SK-N-SH (cell line): ENCODE measurements around the gene ALDH18A1. TPM values are rescaled to one million over a fixed set of nuclear protein-coding genes. Genes with fewer than 3 reads are reported as not detected.

Experiments
- CTCF ChIA-PET: fragments of 300-600, 350-600 bp; formaldehyde crosslinking; extraction: SDS; loops from one replicate; lab custom pipeline; 2021; lab: Yijun Ruan, JAX
- POLR2A ChIA-PET: fragments of 350-600 bp; sonication (Branson Sonifier 250); formaldehyde crosslinking; extraction: SDS; loops from one replicate; lab custom pipeline; 2020; ENCODE audit warnings: antibody characterized with exemption, inconsistent platforms; lab: Yijun Ruan, JAX
- DNase-seq: peaks from one replicate; pipeline ENCODE4 v3.0.0; 2012
- H2AFZ ChIP-seq: fragments of 200-600 bp; sonication (generic); 2 replicates; pipeline ENCODE4 v1.8.1; 2016; ENCODE audit warnings: antibody characterized with exemption, mild to moderate bottlenecking, low read depth
- H3F3A ChIP-seq: fragments of 200-600 bp; sonication (generic); replicated peaks from 2 replicates; pipeline ENCODE3; 2016; ENCODE audit warnings: antibody characterized with exemption, mild to moderate bottlenecking; ENCODE audit not compliant: insufficient read depth
- H3K27ac ChIP-seq, 2 experiments: fragments of 200-500 bp in 1 of 2; fragments of 200-600 bp in 1 of 2; sonication (Bioruptor generic) in 1 of 2; sonication (generic), shearing (Covaris generic) in 1 of 2; 2 replicates each; pipeline versions ENCODE4 v1.5.1 to v1.6.1; 2014 to 2016; ENCODE audit warnings: low read depth in 2 of 2, inconsistent platforms in 1 of 2, low read length in 1 of 2, mild to moderate bottlenecking in 1 of 2, mixed read lengths in 1 of 2
- H3K27me3 ChIP-seq: fragments of 200-600 bp; sonication (generic), shearing (Covaris generic); 2 replicates; pipeline ENCODE4 v1.6.1; 2016; ENCODE audit warnings: mixed run types; ENCODE audit not compliant: insufficient read depth
- H3K36me3 ChIP-seq, 2 experiments: fragments of 200-500 bp in 1 of 2; fragments of 200-600 bp in 1 of 2; sonication (Bioruptor generic) in 1 of 2; sonication (generic) in 1 of 2; replicated peaks in 1 of 2; 2 replicates each; pipeline versions ENCODE3 to v1.5.1; 2014 to 2016; ENCODE audit warnings: low read length in 1 of 2, mild to moderate bottlenecking in 1 of 2; ENCODE audit not compliant: insufficient read depth in 2 of 2, control insufficient read depth in 1 of 2
- H3K4me1 ChIP-seq, 2 experiments: fragments of 200-500 bp in 1 of 2; fragments of 200-600 bp in 1 of 2; sonication (Bioruptor generic) in 1 of 2; sonication (generic), shearing (Covaris generic) in 1 of 2; 2 replicates each; pipeline versions ENCODE4 v1.5.1 to v1.6.1; 2014 to 2016; ENCODE audit warnings: low read depth in 1 of 2, low read length in 1 of 2, mixed run types in 1 of 2; ENCODE audit not compliant: insufficient read depth in 2 of 2, control insufficient read depth in 1 of 2
- H3K4me2 ChIP-seq: fragments of 200-600 bp; sonication (generic), shearing (Covaris generic); 2 replicates; pipeline ENCODE4 v1.6.1; 2017; ENCODE audit warnings: mixed run types
- H3K4me3 ChIP-seq, 2 experiments: fragments of 200-500 bp in 1 of 2; fragments of 200-600 bp in 1 of 2; sonication (Bioruptor generic) in 1 of 2; sonication (generic), shearing (Covaris generic) in 1 of 2; 2 replicates each; pipeline versions ENCODE4 v1.5.1 to v1.8.1; 2014 to 2016; ENCODE audit warnings: low read depth in 2 of 2, inconsistent platforms in 1 of 2, low read length in 1 of 2, mild to moderate bottlenecking in 1 of 2, mixed read lengths in 1 of 2, moderate library complexity in 1 of 2
- H3K79me2 ChIP-seq: fragments of 200-600 bp; sonication (generic); 2 replicates; pipeline ENCODE4 v1.8.1; 2017; ENCODE audit warnings: mild to moderate bottlenecking; ENCODE audit not compliant: insufficient read depth
- H3K9ac ChIP-seq: fragments of 200-600 bp; sonication (generic); 2 replicates; pipeline ENCODE4 v1.6.1; 2017; ENCODE audit warnings: mixed run types
- H3K9me2 ChIP-seq: fragments of 200-600 bp; sonication (generic); 2 replicates; pipeline ENCODE4 v1.6.1; 2017; ENCODE audit warnings: mixed run types
- H3K9me3 ChIP-seq: fragments of 200-600 bp; sonication (generic); 2 replicates; pipeline ENCODE4 v1.6.1; 2017; ENCODE audit warnings: mixed run types, mild to moderate bottlenecking, moderate library complexity
- H4K20me1 ChIP-seq: fragments of 200-600 bp; sonication (generic); 2 replicates; pipeline ENCODE4 v1.6.1; 2017; ENCODE audit warnings: mild to moderate bottlenecking, mixed run types; ENCODE audit not compliant: insufficient read depth
- CHD2 ChIP-seq: fragments of 150-350 bp; IDR thresholded peaks from 2 replicates; pipeline ENCODE4 v1.6.1; 2018; ENCODE audit warnings: low read length; ENCODE audit not compliant: partially characterized antibody
- ELF1 ChIP-seq: IDR thresholded peaks from 2 replicates; pipeline ENCODE4 v1.4.0; 2012
- FOSL2 ChIP-seq: IDR thresholded peaks from 2 replicates; pipeline ENCODE4 v1.4.0; 2012; ENCODE audit warnings: low read depth, mild to moderate bottlenecking, moderate library complexity, borderline replicate concordance
- FOXJ3 ChIP-seq: sonication (generic); formaldehyde crosslinking; IDR thresholded peaks from 2 replicates; pipeline ENCODE4 v1.5.1; 2020; ENCODE audit warnings: mild to moderate bottlenecking, missing genetic modification reagents
- FOXM1 ChIP-seq: IDR thresholded peaks from 2 replicates; pipeline ENCODE4 v1.4.0; 2012; ENCODE audit warnings: low read depth, mild to moderate bottlenecking
- GATA2 ChIP-seq: sonication (generic); formaldehyde crosslinking; IDR thresholded peaks from 2 replicates; pipeline ENCODE4 v1.5.0; 2020; ENCODE audit warnings: mild to moderate bottlenecking, missing genetic modification reagents
- IRF3 ChIP-seq: fragments of 150-350 bp; IDR thresholded peaks from 2 replicates; pipeline ENCODE4 v1.6.1; 2016; ENCODE audit warnings: mild to moderate bottlenecking, low read depth, low read length
- NFIC ChIP-seq: IDR thresholded peaks from 2 replicates; pipeline ENCODE4 v1.4.0; 2012; ENCODE audit warnings: borderline replicate concordance
- RCOR1 ChIP-seq: fragments of 150-350 bp; IDR thresholded peaks from 2 replicates; pipeline ENCODE4 v1.6.1; 2017; ENCODE audit warnings: antibody characterized with exemption, low read length
- TAF1 ChIP-seq: IDR thresholded peaks from 2 replicates; pipeline ENCODE4 v1.6.1; 2012; ENCODE audit warnings: low read depth, mild to moderate bottlenecking, low read length, moderate library complexity, borderline replicate concordance
- TCF12 ChIP-seq: IDR thresholded peaks from 2 replicates; pipeline ENCODE4 v1.4.0; 2012
- USF2 ChIP-seq: fragments of 150-350 bp; IDR thresholded peaks from 2 replicates; pipeline ENCODE4 v1.6.1; 2017; ENCODE audit warnings: antibody characterized with exemption, low read length, low read depth, borderline replicate concordance
- YY1 ChIP-seq: IDR thresholded peaks from 2 replicates; pipeline ENCODE4 v1.4.0; 2012; ENCODE audit warnings: low read depth, mild to moderate bottlenecking
- WGBS: methylation state at CpG from one replicate; pipeline ENCODE4 v1.1.6; 2017; ENCODE audit warnings: low lambda C conversion rate; 5-methylcytosine and 5-hydroxymethylcytosine counted together
- polyA plus RNA-seq, 3 experiments: library from polyadenylated mRNA; depleted of rRNA; stranded (reverse); fragments of >200 nt; gene quantifications; 2 replicates each; pipeline ENCODE4 v1.2.3, GENCODE V29; 2012
- TF ChIP-seq, protein P1 (sequence below): IDR thresholded peaks from 2 replicates; pipeline ENCODE4; 2012
- TF ChIP-seq, protein P2 (sequence below): IDR thresholded peaks from 2 replicates; pipeline ENCODE4 v1.4.0; 2012; ENCODE audit warnings: low read depth, borderline replicate concordance

Gene ALDH18A1
- polyA plus RNA-seq, 1 of the 3 experiments (the other 2 are of a cell fraction): 59.5 TPM

DNA sequence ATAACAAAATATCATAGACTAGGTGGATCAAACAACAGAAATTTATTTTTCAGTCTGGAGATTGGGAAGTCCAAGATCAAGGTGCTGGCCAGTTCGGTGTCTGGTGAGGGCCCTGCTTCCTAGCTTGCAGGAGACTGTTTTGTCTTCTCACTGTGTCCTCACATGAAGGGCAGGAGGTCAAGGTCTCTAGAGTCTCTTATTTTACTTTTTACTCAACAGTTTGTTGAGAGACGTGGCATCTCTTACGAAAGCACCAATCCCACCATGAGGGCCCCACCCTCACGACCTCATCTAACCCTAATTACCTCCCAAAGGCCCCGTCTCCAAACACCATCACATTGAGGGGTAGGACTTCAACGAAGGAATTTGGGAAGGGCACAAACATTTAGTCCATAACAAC, 54.1 kb downstream of the ALDH18A1 start:
- POLR2A ChIA-PET: no interaction called here

More for the DNA sequence above, 54.1 kb downstream of the ALDH18A1 start:
- CTCF ChIA-PET: interaction anchor here (0.6 to 12.9 kb wide), 14 partner anchors 8 to 360 kb away, joined by 3 to 214 read pairs (median 8); no protein-coding TSS in a partner anchor
- Histone ChIP-seq H2AFZ (no peak overlapping the region), H3K9me3 (no peaks in the 10 kb centered on the region), H3K4me1 (no peaks in the 10 kb centered on the region), H3K27me3 (no peaks in the 10 kb centered on the region), H3K36me3 (peaks cover 6 to 26% of the 10 kb centered on the region in 2 experiments), H3F3A (no peaks in the 10 kb centered on the region), H4K20me1 (no peaks in the 10 kb centered on the region), H3K4me3 (no peak overlapping the region), H3K4me2 (no peak overlapping the region), H3K9ac (no peak overlapping the region), H3K9me2 (no peaks in the 10 kb centered on the region), H3K79me2 (no peaks in the 10 kb centered on the region), H3K27ac (no peak overlapping the region)
- WGBS: 74% methylated on average over 6 of the region's 6 CpGs
- DNase-seq: no peak
- TF ChIP-seq, protein P1, sequence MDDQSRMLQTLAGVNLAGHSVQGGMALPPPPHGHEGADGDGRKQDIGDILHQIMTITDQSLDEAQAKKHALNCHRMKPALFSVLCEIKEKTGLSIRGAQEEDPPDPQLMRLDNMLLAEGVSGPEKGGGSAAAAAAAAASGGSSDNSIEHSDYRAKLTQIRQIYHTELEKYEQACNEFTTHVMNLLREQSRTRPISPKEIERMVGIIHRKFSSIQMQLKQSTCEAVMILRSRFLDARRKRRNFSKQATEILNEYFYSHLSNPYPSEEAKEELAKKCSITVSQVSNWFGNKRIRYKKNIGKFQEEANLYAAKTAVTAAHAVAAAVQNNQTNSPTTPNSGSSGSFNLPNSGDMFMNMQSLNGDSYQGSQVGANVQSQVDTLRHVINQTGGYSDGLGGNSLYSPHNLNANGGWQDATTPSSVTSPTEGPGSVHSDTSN: no peak
- TF ChIP-seq USF2 (no peak), TAF1 (no peak), CHD2 (no peak), GATA2 (CRISPR knock-in tag) (no peak), FOXM1 (no peak), IRF3 (no peak), YY1 (no peak), ELF1 (no peak), RCOR1 (no peak), TCF12 (no peak), FOSL2 (no peak), NFIC (no peak), FOXJ3 (CRISPR knock-in tag) (no peak)
- TF ChIP-seq, protein P2, sequence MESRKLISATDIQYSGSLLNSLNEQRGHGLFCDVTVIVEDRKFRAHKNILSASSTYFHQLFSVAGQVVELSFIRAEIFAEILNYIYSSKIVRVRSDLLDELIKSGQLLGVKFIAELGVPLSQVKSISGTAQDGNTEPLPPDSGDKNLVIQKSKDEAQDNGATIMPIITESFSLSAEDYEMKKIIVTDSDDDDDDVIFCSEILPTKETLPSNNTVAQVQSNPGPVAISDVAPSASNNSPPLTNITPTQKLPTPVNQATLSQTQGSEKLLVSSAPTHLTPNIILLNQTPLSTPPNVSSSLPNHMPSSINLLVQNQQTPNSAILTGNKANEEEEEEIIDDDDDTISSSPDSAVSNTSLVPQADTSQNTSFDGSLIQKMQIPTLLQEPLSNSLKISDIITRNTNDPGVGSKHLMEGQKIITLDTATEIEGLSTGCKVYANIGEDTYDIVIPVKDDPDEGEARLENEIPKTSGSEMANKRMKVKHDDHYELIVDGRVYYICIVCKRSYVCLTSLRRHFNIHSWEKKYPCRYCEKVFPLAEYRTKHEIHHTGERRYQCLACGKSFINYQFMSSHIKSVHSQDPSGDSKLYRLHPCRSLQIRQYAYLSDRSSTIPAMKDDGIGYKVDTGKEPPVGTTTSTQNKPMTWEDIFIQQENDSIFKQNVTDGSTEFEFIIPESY: no peak
